ENCODE measurements around the gene CEP44.
A peak's percentile ranks its signal among the peaks of the same experiment; 100 is the strongest.
"Not testable (repeated sequence)": the region's sequence is repeated elsewhere in the genome, so short reads cannot be mapped to it uniquely, and the experiment has no call there.

The CEP44 gene

GRCh38 chr4:174292473-174292872, 8.8 kb downstream of the CEP44 start:
- H3K9me3 Mint-ChIP-seq, result peaks cover 7% of the 10 kb centered on the region
- peaks cover 24% of the 10 kb centered on the region for H3K4me1 Mint-ChIP-seq (ENCODE audit: low read depth)
- H3K27ac Mint-ChIP-seq, result no peak overlapping the region
- DNase-seq, result no peak
- peaks cover 36% of the 10 kb centered on the region for H3K36me3 Mint-ChIP-seq (ENCODE audit: low read depth)
- H3K4me3 Mint-ChIP-seq, result no peak overlapping the region
- no peaks in the 10 kb centered on the region for H3K27me3 Mint-ChIP-seq

GRCh38 chr4:174294641-174295040, 10.9 kb downstream of the CEP44 start:
- peaks cover 50% of the 10 kb centered on the region for H3K36me3 Mint-ChIP-seq (ENCODE audit: low read depth)
- not testable (repeated sequence) for H3K9me3 Mint-ChIP-seq, H3K4me3 Mint-ChIP-seq, DNase-seq, H3K27me3 Mint-ChIP-seq, H3K27ac Mint-ChIP-seq
- peaks cover 11% of the 10 kb centered on the region for H3K4me1 Mint-ChIP-seq (ENCODE audit: low read depth)

GRCh38 chr4:174295142-174295541, 11.4 kb downstream of the CEP44 start:
- DNase-seq, H3K27me3 Mint-ChIP-seq, H3K9me3 Mint-ChIP-seq, H3K4me3 Mint-ChIP-seq, H3K27ac Mint-ChIP-seq: not testable (repeated sequence)
- Mint-ChIP-seq H3K4me1 (ENCODE audit: low read depth) (peaks cover 14% of the 10 kb centered on the region), H3K36me3 (ENCODE audit: low read depth) (peaks cover 55% of the 10 kb centered on the region)

DNA sequence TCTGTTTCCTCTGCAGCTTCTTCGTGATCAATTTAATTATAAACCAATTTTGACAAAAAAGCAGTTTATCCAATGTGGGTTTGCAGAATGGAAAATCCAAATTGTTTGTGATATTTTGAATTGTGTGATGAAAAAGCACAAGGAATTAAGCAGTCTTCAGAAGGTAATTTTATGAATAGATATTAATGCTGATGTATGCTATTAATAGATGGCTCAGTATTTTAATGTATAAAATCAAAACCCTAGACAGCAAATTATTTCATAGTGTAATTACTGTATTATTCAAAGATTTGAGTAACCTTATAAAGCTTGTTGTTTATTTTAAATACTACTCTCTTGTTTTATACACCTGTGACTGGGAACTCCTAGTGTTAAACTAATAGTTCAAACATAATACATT, 20.0 kb downstream of the CEP44 start:
- H3K4me1 Mint-ChIP-seq (ENCODE audit: low read depth), result peaks cover 6% of the 10 kb centered on the region

DNA sequence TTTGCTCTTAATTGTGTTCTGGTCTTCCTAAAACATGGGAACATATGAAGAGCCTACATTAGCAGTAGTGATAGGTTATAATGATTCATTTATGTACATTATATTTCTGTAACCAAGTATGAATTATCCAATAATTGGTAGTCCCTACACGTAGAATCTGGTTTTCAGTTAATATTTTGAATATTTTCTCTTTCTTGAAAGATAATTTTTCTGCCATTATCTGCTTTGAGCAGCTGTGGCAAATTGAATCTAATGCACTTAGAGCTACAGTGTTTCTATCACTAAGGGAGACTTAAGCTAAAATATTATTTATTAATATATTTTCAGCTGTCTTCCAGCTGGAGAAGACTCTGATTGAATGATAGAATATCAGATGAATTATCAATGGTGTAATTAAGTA, 21.0 kb downstream of the CEP44 start:
- Mint-ChIP-seq H3K27ac (no peak overlapping the region), H3K36me3 (ENCODE audit: low read depth) (peaks cover 81% of the 10 kb centered on the region), H3K4me1 (ENCODE audit: low read depth) (peaks cover 6% of the 10 kb centered on the region), H3K9me3 (no peaks in the 10 kb centered on the region), H3K27me3 (no peaks in the 10 kb centered on the region), H3K4me3 (no peak overlapping the region)
- DNase-seq, result no peak

More for the DNA sequence above, 20.0 kb downstream of the CEP44 start:
- Mint-ChIP-seq H3K27me3 (no peaks in the 10 kb centered on the region), H3K4me3 (no peak overlapping the region), H3K9me3 (no peaks in the 10 kb centered on the region), H3K36me3 (ENCODE audit: low read depth) (peaks cover 82% of the 10 kb centered on the region), H3K27ac (no peak overlapping the region)
- DNase-seq, result no peak

GRCh38 chr4:174305961-174306360, 22.2 kb downstream of the CEP44 start:
- Mint-ChIP-seq H3K4me1 (ENCODE audit: low read depth) (no peaks in the 10 kb centered on the region), H3K36me3 (ENCODE audit: low read depth) (peaks cover 74% of the 10 kb centered on the region), H3K27me3 (no peaks in the 10 kb centered on the region), H3K27ac (no peak overlapping the region), H3K4me3 (no peak overlapping the region), H3K9me3 (no peaks in the 10 kb centered on the region)
- DNase-seq, result no peak

GRCh38 chr4:174307694-174308093, 24.0 kb downstream of the CEP44 start:
- H3K27ac Mint-ChIP-seq, result no peak overlapping the region
- H3K9me3 Mint-ChIP-seq, result no peaks in the 10 kb centered on the region
- peaks cover 74% of the 10 kb centered on the region for H3K36me3 Mint-ChIP-seq (ENCODE audit: low read depth)
- H3K27me3 Mint-ChIP-seq, result no peaks in the 10 kb centered on the region
- DNase-seq, result no peak
- peaks cover 3% of the 10 kb centered on the region for H3K4me1 Mint-ChIP-seq (ENCODE audit: low read depth)
- H3K4me3 Mint-ChIP-seq, result no peak overlapping the region

- Mint-ChIP-seq H3K27me3 (no peaks in the 10 kb centered on the region), H3K27ac (peak overlapping the region; percentile 22), H3K36me3 (ENCODE audit: low read depth) (peaks cover 62% of the 10 kb centered on the region), H3K9me3 (no peaks in the 10 kb centered on the region), H3K4me3 (no peak overlapping the region), H3K4me1 (ENCODE audit: low read depth) (peaks cover 4% of the 10 kb centered on the region)
- no peak for DNase-seq
Observed at GRCh38 chr4:174312993-174313392, 29.3 kb downstream of the CEP44 start.

DNA sequence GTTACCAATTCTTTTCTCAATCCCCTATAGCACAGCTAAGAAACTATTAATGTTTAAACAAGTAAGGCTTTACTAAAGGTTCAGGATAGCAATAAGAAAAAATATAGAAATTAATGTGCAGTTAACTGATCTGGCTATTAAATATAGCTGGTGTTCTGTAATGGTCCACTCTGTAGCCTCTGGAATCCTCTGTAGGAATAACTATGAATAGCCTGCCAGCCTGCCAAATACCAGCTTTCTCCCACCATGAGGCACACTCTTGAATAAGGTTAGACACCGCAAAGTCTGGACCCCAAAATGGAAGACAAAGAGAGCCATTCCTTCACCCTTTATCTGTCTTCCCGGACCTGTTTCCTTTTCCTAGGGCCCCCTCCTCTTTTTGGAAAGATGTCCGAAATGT, 30.6 kb downstream of the CEP44 start:
- no peaks in the 10 kb centered on the region for H3K27me3 Mint-ChIP-seq
- H3K4me3 Mint-ChIP-seq, result no peak overlapping the region
- peaks cover 4% of the 10 kb centered on the region for H3K4me1 Mint-ChIP-seq (ENCODE audit: low read depth)
- DNase-seq, result no peak
- no peaks in the 10 kb centered on the region for H3K9me3 Mint-ChIP-seq
- H3K36me3 Mint-ChIP-seq (ENCODE audit: low read depth), result peaks cover 55% of the 10 kb centered on the region
- H3K27ac Mint-ChIP-seq, result no peak overlapping the region

DNA sequence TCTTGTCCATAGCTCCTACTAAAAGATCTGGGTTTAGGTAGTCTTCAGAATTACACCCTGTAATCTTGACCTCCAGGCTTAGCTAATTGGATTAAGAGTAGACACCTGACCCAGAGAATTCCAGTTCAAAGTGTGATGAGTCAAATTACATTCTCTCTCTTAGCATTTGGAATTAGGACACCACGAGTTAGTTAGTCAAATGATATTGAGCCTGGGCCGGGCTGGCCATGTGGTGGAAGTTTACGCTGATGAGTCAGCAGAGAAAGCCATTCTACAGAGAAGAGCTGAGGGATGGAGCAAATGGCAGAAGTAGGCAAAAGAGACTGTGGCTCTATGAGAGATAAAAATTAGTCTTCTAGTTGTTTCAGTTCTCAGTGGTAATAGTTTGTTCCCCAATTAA, 31.1 kb downstream of the CEP44 start:
- Mint-ChIP-seq H3K4me3 (no peak overlapping the region), H3K27ac (peak overlapping the region; percentile 35), H3K27me3 (no peaks in the 10 kb centered on the region), H3K4me1 (ENCODE audit: low read depth) (peaks cover 4% of the 10 kb centered on the region), H3K36me3 (ENCODE audit: low read depth) (peaks cover 55% of the 10 kb centered on the region), H3K9me3 (no peaks in the 10 kb centered on the region)
- no peak for DNase-seq

- Mint-ChIP-seq H3K27ac (no peak overlapping the region), H3K36me3 (ENCODE audit: low read depth) (peaks cover 52% of the 10 kb centered on the region), H3K4me3 (no peak overlapping the region), H3K27me3 (no peaks in the 10 kb centered on the region), H3K4me1 (ENCODE audit: low read depth) (peaks cover 4% of the 10 kb centered on the region), H3K9me3 (no peaks in the 10 kb centered on the region)
- DNase-seq, result no peak
Observed at GRCh38 chr4:174316546-174316945, 32.8 kb downstream of the CEP44 start.

DNA sequence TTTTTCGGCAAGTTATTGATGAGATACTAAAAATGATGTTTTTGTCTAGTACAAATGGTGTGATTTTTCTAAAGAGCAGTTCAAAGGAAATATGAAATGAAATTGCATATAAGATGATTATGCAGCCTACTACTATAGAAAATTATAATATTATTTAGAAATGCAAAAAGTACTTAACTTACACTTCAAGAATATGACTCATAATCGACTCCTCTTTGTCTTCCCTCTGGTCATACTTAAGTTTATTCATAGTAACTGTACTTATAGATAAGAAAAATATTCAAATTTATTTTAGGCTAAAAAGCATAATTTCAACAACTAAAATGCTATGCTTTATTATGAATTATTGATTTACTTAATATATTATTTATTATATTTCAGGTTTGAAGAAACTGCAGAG, 33.2 kb downstream of the CEP44 start:
- Mint-ChIP-seq H3K4me1 (ENCODE audit: low read depth) (peaks cover 4% of the 10 kb centered on the region), H3K4me3 (no peak overlapping the region), H3K27ac (no peak overlapping the region), H3K9me3 (no peaks in the 10 kb centered on the region), H3K36me3 (ENCODE audit: low read depth) (peaks cover 48% of the 10 kb centered on the region), H3K27me3 (no peaks in the 10 kb centered on the region)
- DNase-seq, result no peak

- H3K27me3 Mint-ChIP-seq, result no peaks in the 10 kb centered on the region
- no peak overlapping the region for H3K27ac Mint-ChIP-seq
- H3K9me3 Mint-ChIP-seq, result no peaks in the 10 kb centered on the region
- peaks cover 44% of the 10 kb centered on the region for H3K36me3 Mint-ChIP-seq (ENCODE audit: low read depth)
- H3K4me3 Mint-ChIP-seq, result no peak overlapping the region
- DNase-seq, result no peak
- peaks cover 3% of the 10 kb centered on the region for H3K4me1 Mint-ChIP-seq (ENCODE audit: low read depth)
Observed at GRCh38 chr4:174317531-174317930, 33.8 kb downstream of the CEP44 start.

DNA sequence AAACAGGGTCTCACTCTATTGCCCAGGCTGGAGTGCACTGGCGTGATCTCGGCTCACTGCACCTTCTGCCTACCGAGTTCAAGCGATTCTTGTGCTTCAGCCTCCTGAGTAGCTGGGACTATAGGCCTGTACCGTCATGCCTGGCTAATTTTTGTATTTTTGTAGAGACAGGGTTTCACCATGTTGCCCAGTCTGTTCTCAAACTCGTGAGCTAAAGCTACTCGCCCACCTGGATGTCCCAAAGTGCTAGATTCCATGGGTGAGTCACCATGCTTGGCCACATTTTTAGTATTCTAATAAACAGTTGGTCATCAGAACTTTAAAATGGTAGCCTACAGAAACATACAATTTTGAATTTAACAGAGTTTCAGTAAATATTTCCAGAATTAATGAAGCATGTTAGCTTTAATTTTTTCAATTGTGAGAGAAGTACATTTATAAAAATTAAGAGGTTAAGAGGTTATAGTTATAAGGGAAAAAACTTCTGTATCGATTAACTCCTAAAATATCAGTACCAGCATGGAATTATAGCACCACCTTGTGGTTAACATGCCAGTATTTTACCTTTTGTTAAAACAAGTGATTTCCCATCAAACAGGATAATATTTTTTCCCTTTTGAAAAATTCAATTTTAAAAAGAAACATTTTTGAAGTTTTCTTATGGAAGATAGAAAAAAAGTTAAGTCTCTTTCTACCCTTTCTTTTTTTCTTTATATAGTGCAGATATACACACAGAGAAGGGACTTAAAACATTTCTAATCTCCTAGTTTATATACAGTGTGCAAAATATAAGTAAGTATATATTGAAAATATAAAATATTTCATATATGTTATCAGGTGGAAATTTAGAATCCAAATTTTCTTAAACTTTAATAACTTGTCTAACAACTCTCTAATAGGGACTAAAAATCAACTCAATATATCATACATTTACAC, 35.4 kb downstream of the CEP44 start:
- Mint-ChIP-seq H3K4me1 (ENCODE audit: low read depth) (no peaks in the 10 kb centered on the region), H3K36me3 (ENCODE audit: low read depth) (peaks cover 34% of the 10 kb centered on the region), H3K27me3 (no peaks in the 10 kb centered on the region), H3K9me3 (no peaks in the 10 kb centered on the region), H3K4me3 (no peak overlapping the region), H3K27ac (no peak overlapping the region)
- no peak for DNase-seq

DNA sequence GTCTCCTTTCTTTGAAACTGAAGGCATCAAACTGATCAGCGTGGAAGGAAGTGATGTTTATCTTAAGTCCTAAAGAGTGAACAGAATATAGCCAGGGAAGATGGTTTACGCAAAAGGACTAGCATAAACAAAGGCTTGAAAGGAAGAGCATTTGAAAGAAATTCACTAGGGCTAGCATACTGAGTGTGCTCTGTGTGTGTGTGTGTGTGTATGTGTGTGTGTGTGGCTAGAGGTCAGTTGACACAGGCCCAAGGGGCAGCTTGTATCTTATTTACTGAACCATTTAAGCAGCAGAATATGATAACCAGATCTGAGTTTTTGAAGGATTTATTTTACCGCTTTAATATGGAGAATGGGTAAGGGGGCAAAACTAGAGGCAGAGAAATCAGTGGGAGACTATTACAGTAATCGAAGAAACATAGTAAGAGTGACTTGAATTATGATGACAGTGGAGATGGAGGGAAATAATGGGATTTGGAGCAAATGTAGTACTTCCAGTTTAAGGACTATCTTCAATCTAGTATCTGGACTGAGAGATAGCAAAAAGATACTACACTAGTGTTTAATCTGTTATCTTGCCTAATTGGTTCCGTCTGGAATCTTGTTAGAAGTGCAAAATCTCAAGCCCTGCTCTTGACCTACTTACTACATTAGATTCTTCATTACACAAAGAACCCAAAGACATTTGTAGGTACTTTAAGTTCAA, 36.9 kb downstream of the CEP44 start:
- H3K4me1 Mint-ChIP-seq (ENCODE audit: low read depth), result no peaks in the 10 kb centered on the region
- no peak overlapping the region for H3K4me3 Mint-ChIP-seq
- no peaks in the 10 kb centered on the region for H3K27me3 Mint-ChIP-seq
- no peak overlapping the region for H3K27ac Mint-ChIP-seq
- H3K36me3 Mint-ChIP-seq (ENCODE audit: low read depth), result peaks cover 27% of the 10 kb centered on the region
- DNase-seq, result no peak
- no peaks in the 10 kb centered on the region for H3K9me3 Mint-ChIP-seq
